Activated CD4-positive, CD25-positive, alpha-beta regulatory T cell treated with anti-CD3 and anti-CD28 coated beads, Interleukin-2, amount 50 U/mL, for 16 hours (primary cell): ENCODE results near the gene GUCA2A.

Experiments
- DNase-seq: peaks from one replicate; pipeline ENCODE4 v3.0.0-alpha.2; 2020; ENCODE audit warnings: low read depth, low spot score

Gene GUCA2A

GRCh38 chr1:42154685-42155084 is 9.9 kb downstream of the GUCA2A start:
- no peak for DNase-seq

- no peak for DNase-seq
These were observed 10.9 kb downstream of the GUCA2A start for GRCh38 chr1:42153624-42154023.

GRCh38 chr1:42152907-42153600 is 11.5 kb downstream of the GUCA2A start, which contains the start of gene GUCA2B:
TSS of gene GUCA2B (plus strand) at chr1:42153410. CDS start at chr1:42153451, 41 bp downstream.
- no peak for DNase-seq

GRCh38 chr1:42152119-42152518 is 12.4 kb downstream of the GUCA2A start:
- DNase-seq: no peak

GRCh38 chr1:42150651-42151050 is 13.9 kb downstream of the GUCA2A start:
- DNase-seq: no peak

GRCh38 chr1:42148166-42148565 is 16.4 kb downstream of the GUCA2A start:
- DNase-seq: no peak

GRCh38 chr1:42146626-42147320 is 17.8 kb downstream of the GUCA2A start:
- DNase-seq: peak; percentile 45

GRCh38 chr1:42145764-42146625 is 18.6 kb downstream of the GUCA2A start:
- DNase-seq: no peak

- no peak for DNase-seq
These were observed 19.2 kb downstream of the GUCA2A start for GRCh38 chr1:42145389-42145716.

- DNase-seq: no peak
These were observed 19.7 kb downstream of the GUCA2A start for GRCh38 chr1:42144711-42145388.

- no peak for DNase-seq
These were observed 20.4 kb downstream of the GUCA2A start for GRCh38 chr1:42143896-42144710.

- DNase-seq: no peak
These were observed 21.5 kb downstream of the GUCA2A start for GRCh38 chr1:42142894-42143675.

- DNase-seq: no peak
These were observed 22.6 kb downstream of the GUCA2A start for GRCh38 chr1:42141978-42142377.

- no peak for DNase-seq
These were observed 24.4 kb downstream of the GUCA2A start for GRCh38 chr1:42140191-42140590.

GRCh38 chr1:42139444-42139843 is 25.1 kb downstream of the GUCA2A start:
- DNase-seq: no peak

- no peak for DNase-seq
These were observed 26.0 kb downstream of the GUCA2A start for GRCh38 chr1:42138586-42138985.

GRCh38 chr1:42137766-42138165 is 26.8 kb downstream of the GUCA2A start:
- DNase-seq: no peak

GRCh38 chr1:42136466-42136865 is 28.1 kb downstream of the GUCA2A start:
- DNase-seq: no peak

- DNase-seq: no peak
These were observed 29.1 kb downstream of the GUCA2A start for GRCh38 chr1:42135426-42135825.
